KMS-11 (cell line): Measurements from ENCODE around the gene UMPS.

ENCODE experiments used
- H2AFZ ChIP-seq: fragments of 200-600 bp; sonication (generic); 2 replicates; pipeline ENCODE4 v1.6.1; 2016; ENCODE audit warnings: antibody characterized with exemption, mixed run types, low read depth
- H3K27ac ChIP-seq: fragments of 200-600 bp; sonication (generic); 2 replicates; pipeline ENCODE4 v1.6.1; 2016; ENCODE audit warnings: mild to moderate bottlenecking, mixed run types
- H3K27me3 ChIP-seq: fragments of 200-600 bp; sonication (generic); 2 replicates; pipeline ENCODE4 v1.6.1; 2017; ENCODE audit warnings: mild to moderate bottlenecking, low read depth, mixed run types, moderate library complexity; ENCODE audit not compliant: insufficient read depth
- H3K36me3 ChIP-seq: fragments of 200-600 bp; sonication (generic); 2 replicates; pipeline ENCODE4 v1.6.1; 2017; ENCODE audit warnings: mild to moderate bottlenecking, mixed run types; ENCODE audit not compliant: insufficient read depth
- H3K4me1 ChIP-seq: fragments of 200-600 bp; sonication (generic); 2 replicates; pipeline ENCODE4 v1.6.1; 2016; ENCODE audit warnings: mild to moderate bottlenecking, low read depth, mixed run types; ENCODE audit not compliant: poor library complexity, severe bottlenecking
- H3K4me2 ChIP-seq: fragments of 200-600 bp; sonication (generic); 2 replicates; pipeline ENCODE4 v1.7.0; 2016; ENCODE audit warnings: mild to moderate bottlenecking, mixed run types
- H3K4me3 ChIP-seq: fragments of 200-600 bp; sonication (generic); IDR thresholded peaks from 2 replicates; pipeline ENCODE4 v1.6.1; 2017; ENCODE audit warnings: low read depth, low read length, mixed read lengths; ENCODE audit not compliant: insufficient read depth
- H3K79me2 ChIP-seq: fragments of 200-600 bp; sonication (generic); 2 replicates; pipeline ENCODE4 v1.6.1; 2016; ENCODE audit warnings: low read depth, mixed run types; ENCODE audit not compliant: insufficient read depth
- H3K9ac ChIP-seq: fragments of 200-600 bp; sonication (generic); 2 replicates; pipeline ENCODE4 v1.6.1; 2016; ENCODE audit warnings: mild to moderate bottlenecking, mixed run types
- H4K20me1 ChIP-seq: fragments of 200-600 bp; sonication (generic); 2 replicates; pipeline ENCODE4 v1.6.1; 2016; ENCODE audit warnings: mild to moderate bottlenecking, mixed run types; ENCODE audit not compliant: insufficient read depth
- TF ChIP-seq, protein P1 (sequence below): fragments of 200-600 bp; sonication (generic); conservative IDR thresholded peaks from 2 replicates; pipeline ENCODE4 v1.6.1; 2017; ENCODE audit warnings: low read depth, mild to moderate bottlenecking, antibody characterized with exemption, low read length, moderate library complexity, mixed read lengths

UMPS gene

DNA sequence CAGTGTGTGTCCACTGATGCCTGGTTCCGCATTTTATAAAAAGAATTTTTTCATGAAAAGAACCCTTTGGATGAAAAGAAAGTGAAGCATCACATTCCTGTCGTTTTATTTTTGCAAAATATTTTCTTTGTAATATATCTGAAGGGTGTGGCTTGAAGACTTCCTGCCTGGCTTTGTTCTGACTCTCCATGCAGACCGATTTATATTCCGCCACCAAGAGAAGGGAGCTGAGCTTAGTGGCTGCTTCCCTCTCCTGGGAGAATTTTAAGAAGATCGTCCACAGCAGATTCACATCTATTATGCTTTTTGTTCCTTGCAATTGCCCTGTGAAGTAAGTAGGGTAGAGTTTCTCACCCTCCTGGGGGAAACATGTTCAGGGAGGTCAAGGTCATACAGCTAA lies 45.2 kb upstream of the UMPS start:
- no peaks in the 10 kb centered on the region for H3K79me2 ChIP-seq
- no peak overlapping the region for H2AFZ ChIP-seq
- no peaks in the 10 kb centered on the region for H3K27me3 ChIP-seq
- H3K36me3 ChIP-seq, result no peaks in the 10 kb centered on the region
- no peaks in the 10 kb centered on the region for H3K4me1 ChIP-seq
- no peak overlapping the region for H3K4me2 ChIP-seq
- TF ChIP-seq, protein P1, sequence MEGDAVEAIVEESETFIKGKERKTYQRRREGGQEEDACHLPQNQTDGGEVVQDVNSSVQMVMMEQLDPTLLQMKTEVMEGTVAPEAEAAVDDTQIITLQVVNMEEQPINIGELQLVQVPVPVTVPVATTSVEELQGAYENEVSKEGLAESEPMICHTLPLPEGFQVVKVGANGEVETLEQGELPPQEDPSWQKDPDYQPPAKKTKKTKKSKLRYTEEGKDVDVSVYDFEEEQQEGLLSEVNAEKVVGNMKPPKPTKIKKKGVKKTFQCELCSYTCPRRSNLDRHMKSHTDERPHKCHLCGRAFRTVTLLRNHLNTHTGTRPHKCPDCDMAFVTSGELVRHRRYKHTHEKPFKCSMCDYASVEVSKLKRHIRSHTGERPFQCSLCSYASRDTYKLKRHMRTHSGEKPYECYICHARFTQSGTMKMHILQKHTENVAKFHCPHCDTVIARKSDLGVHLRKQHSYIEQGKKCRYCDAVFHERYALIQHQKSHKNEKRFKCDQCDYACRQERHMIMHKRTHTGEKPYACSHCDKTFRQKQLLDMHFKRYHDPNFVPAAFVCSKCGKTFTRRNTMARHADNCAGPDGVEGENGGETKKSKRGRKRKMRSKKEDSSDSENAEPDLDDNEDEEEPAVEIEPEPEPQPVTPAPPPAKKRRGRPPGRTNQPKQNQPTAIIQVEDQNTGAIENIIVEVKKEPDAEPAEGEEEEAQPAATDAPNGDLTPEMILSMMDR, result no peak
- H3K27ac ChIP-seq, result no peak overlapping the region
- H3K4me3 ChIP-seq, result no peak overlapping the region
- H4K20me1 ChIP-seq, result no peaks in the 10 kb centered on the region
- no peak overlapping the region for H3K9ac ChIP-seq

DNA sequence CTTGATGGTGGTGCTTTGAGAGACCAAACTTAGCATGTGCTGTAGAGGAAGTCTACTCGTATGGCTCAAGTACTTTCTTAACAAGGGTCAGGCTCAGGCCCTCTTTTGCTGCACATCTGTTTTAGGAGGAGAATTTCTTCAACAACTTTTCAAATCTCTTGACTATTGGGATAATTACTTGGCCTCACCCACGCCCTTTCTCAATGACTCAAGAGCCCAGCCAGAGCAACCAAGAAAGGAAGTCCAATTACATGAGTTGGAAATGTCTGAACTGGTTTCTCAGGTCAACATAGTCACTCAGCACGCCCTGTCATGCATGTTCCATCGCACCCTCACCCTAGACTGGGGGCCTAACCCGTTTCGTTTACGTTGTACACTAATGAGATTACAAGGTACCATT lies 44.8 kb upstream of the UMPS start:
- Histone ChIP-seq H3K4me2 (no peak overlapping the region), H3K4me1 (no peaks in the 10 kb centered on the region), H4K20me1 (no peaks in the 10 kb centered on the region), H3K27ac (no peak overlapping the region), H3K9ac (no peak overlapping the region), H3K79me2 (no peaks in the 10 kb centered on the region), H3K4me3 (no peak overlapping the region), H3K27me3 (no peaks in the 10 kb centered on the region), H3K36me3 (no peaks in the 10 kb centered on the region), H2AFZ (no peak overlapping the region)
- TF ChIP-seq, protein P1, result no peak

DNA sequence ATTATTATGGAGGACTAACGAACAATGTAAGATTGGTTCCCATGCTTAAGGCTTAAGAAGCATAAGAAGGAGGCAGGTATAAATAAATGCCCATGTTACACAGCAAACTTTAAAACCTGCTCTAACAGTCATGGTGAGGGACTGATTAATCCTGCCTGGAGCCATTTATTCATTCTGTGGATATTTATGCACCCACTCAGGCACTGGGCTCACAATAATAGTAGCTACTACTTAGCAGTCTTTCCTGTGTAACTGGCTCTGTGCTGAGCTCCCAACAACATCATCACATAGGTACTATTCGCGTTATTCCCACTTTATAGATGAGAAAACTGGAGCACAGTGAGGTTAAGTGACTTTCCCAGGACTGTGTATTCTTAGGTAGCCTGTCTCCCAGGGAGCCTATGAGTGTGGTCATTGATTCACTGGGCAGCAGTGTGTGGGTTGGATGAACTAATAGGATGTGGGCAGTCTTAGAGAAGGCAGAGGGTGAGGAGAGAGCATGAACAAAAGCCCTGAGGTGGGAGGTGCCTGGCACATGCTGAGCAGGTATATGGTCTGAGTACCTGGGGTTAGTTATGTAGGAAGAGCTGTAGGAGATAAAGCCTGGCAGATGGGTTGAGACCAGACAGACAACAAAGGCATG lies 44.1 kb upstream of the UMPS start:
- Histone ChIP-seq H3K79me2 (no peaks in the 10 kb centered on the region), H3K4me2 (no peak overlapping the region), H2AFZ (no peak overlapping the region), H3K9ac (no peak overlapping the region), H3K27me3 (no peaks in the 10 kb centered on the region), H3K36me3 (no peaks in the 10 kb centered on the region), H3K4me1 (no peaks in the 10 kb centered on the region), H3K27ac (no peak overlapping the region), H4K20me1 (no peaks in the 10 kb centered on the region), H3K4me3 (no peak overlapping the region)
- TF ChIP-seq, protein P1, result no peak

DNA sequence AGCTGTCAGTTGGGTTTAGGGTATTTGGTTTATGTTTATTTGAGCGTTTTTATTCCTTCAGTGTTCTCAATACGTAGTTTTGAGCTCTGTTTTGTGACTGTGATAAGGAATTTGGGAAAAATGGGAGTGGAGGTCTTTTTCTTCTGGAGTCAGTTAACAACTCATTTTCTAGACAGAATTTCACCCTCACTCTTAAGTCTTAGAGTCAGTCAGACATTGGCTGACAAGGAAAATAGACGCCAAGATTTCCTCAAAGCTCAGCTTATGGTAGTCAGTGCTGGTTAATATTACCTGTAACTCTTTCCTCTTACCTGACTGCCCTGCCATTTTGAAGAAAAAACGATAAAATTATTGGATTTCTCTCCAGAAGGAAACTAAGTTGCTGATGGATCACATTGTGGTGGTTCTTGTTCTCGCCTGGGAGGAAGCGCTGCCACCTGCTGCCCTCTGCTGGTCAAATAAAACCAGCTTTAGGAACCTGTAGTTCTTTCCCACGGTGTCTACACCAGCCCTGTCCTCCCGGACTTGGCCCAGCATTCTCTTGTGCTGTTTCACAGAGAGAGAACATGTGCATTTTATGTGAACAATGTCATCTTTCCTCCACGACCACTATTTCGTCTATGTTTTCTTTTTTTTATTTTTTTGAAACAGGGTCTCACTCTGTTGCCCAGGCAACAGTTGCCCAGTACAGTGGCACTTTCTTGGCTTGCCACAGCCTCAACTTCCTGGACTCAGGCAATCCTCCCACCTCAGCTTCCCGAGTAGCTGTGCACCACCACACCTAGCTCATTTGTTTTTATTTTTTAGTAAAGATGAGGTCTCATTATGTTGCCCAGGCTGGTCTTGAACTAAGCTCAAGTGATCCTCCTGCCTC lies 41.4 kb upstream of the UMPS start:
- Histone ChIP-seq H3K4me2 (no peak overlapping the region), H3K27me3 (no peaks in the 10 kb centered on the region), H2AFZ (peak overlapping the region; percentile 41; the same call in 1 of the 2 replicates), H3K4me1 (no peaks in the 10 kb centered on the region), H4K20me1 (no peaks in the 10 kb centered on the region), H3K9ac (no peak overlapping the region), H3K27ac (no peak overlapping the region), H3K36me3 (no peaks in the 10 kb centered on the region), H3K79me2 (no peaks in the 10 kb centered on the region), H3K4me3 (no peak overlapping the region)
- TF ChIP-seq, protein P1, result peak; percentile 89
